ENCODE data around the gene DKKL1. TPM values are rescaled to one million over a fixed set of nuclear protein-coding genes. Genes with fewer than 3 reads are reported as not detected.

Gene DKKL1
- total RNA-seq, 4 donors from 2014 or later: 2.2 TPM; not detected in 3

- peak; percentile 84 for DNase-seq
- in situ Hi-C loops (cut with MboI; ENCODE audit: low pct_ligation_motif_present in 1 of 4, low pct_unique_long_range_greater_than_20kb in 1 of 4, low sequenced_read_pairs in 3 of 4): no loop called here
- H3K27me3 ChIP-seq: no peaks in the 10 kb centered on the region
- peak overlapping the region; percentile 72 to 90 (median 81) for H3K27ac ChIP-seq
- H3K36me3 ChIP-seq: no peaks in the 10 kb centered on the region
- 25% methylated on average over 31 of the region's 47 CpGs; no CpG with 5 or more reads in 1 of the 2 donors for WGBS, 2 donors (ENCODE audit: low coverage in 1 of 2)
- peak overlapping the region; percentile 9 to 43 (median 20) for H3K4me3 ChIP-seq
- no peak for TF ChIP-seq EP300 (IDR thresholded peaks at IDR 0.05; ENCODE audit: low read depth)
- peak; percentile 73 to 77 (median 74) for TF ChIP-seq POLR2AphosphoS5 (IDR thresholded peaks at IDR 0.05)
- TF ChIP-seq POLR2A (IDR thresholded peaks at IDR 0.05): peak; percentile 40
- no peak for TF ChIP-seq CTCF (IDR thresholded peaks at IDR 0.05)
- peaks cover 7 to 36% (median 24%) of the 10 kb centered on the region in 4 donors for H3K4me1 ChIP-seq
- intact Hi-C loops (cut with DNase I; ENCODE audit: low total_unique reads): no loop called here
- H3K9me3 ChIP-seq: no peaks in the 10 kb centered on the region
Measured at GRCh38 chr19:49339301-49340068, 24.2 kb upstream of the DKKL1 start.

GRCh38 chr19:49340069-49340864, 23.4 kb upstream of the DKKL1 start:
- Histone ChIP-seq H3K4me3 (peak overlapping the region; percentile 9 to 41 (median 20)), H3K9me3 (no peaks in the 10 kb centered on the region), H3K27ac (peak overlapping the region; percentile 72 to 90 (median 81)), H3K27me3 (no peaks in the 10 kb centered on the region), H3K4me1 (peaks cover 7 to 33% (median 24%) of the 10 kb centered on the region in 4 donors), H3K36me3 (no peaks in the 10 kb centered on the region)
- 18 to 21% methylated on average over 26 to 36 of the region's 36 CpGs for WGBS, 2 donors (ENCODE audit: low coverage in 1 of 2)
- intact Hi-C loops (cut with DNase I; ENCODE audit: low total_unique reads): no loop called here
- in situ Hi-C loops (cut with MboI; ENCODE audit: low pct_ligation_motif_present in 1 of 4, low pct_unique_long_range_greater_than_20kb in 1 of 4, low sequenced_read_pairs in 3 of 4): no loop called here
- DNase-seq: peak; percentile 75
- TF ChIP-seq CTCF (IDR thresholded peaks at IDR 0.05): no peak
- no peak for TF ChIP-seq EP300 (IDR thresholded peaks at IDR 0.05; ENCODE audit: low read depth)
- peak in 1 of 3 donors; percentile 17 for TF ChIP-seq POLR2AphosphoS5 (IDR thresholded peaks at IDR 0.05)
- no peak for TF ChIP-seq POLR2A (IDR thresholded peaks at IDR 0.05)

- TF ChIP-seq POLR2A (IDR thresholded peaks at IDR 0.05): no peak
- Histone ChIP-seq H3K27me3 (no peaks in the 10 kb centered on the region), H3K36me3 (no peaks in the 10 kb centered on the region), H3K4me3 (no peak overlapping the region), H3K9me3 (no peaks in the 10 kb centered on the region), H3K27ac (peak overlapping the region; percentile 72 to 90 (median 81)), H3K4me1 (peaks cover 7 to 33% (median 24%) of the 10 kb centered on the region in 4 donors)
- intact Hi-C loops (cut with DNase I; ENCODE audit: low total_unique reads) (no loop called here), in situ Hi-C loops (cut with MboI; ENCODE audit: low pct_ligation_motif_present in 1 of 4, low pct_unique_long_range_greater_than_20kb in 1 of 4, low sequenced_read_pairs in 3 of 4) (no loop called here)
- no peak for DNase-seq
- 86 to 93% methylated on average over 5 to 11 of the region's 11 CpGs for whole genome bisulfite sequencing, 2 donors (ENCODE audit: low coverage in 1 of 2)
Measured at GRCh38 chr19:49340865-49341718, 22.6 kb upstream of the DKKL1 start.

- in situ Hi-C loops (cut with MboI; ENCODE audit: low pct_ligation_motif_present in 1 of 4, low pct_unique_long_range_greater_than_20kb in 1 of 4, low sequenced_read_pairs in 3 of 4): no loop called here
- peak; percentile 7 for DNase-seq
- WGBS, 2 donors (ENCODE audit: low coverage in 1 of 2): 92% methylated on average over 11 of the region's 11 CpGs; no CpG with 5 or more reads in 1 of the 2 donors
- Histone ChIP-seq H3K27ac (no peak overlapping the region), H3K4me1 (peaks cover 7 to 33% (median 24%) of the 10 kb centered on the region in 4 donors), H3K4me3 (no peak overlapping the region), H3K9me3 (no peaks in the 10 kb centered on the region), H3K36me3 (peaks cover 0 to 4% (median 0%) of the 10 kb centered on the region in 4 donors), H3K27me3 (no peaks in the 10 kb centered on the region)
- intact Hi-C loops (cut with DNase I; ENCODE audit: low total_unique reads): no loop called here
- TF ChIP-seq EP300 (IDR thresholded peaks at IDR 0.05; ENCODE audit: low read depth): no peak
- no peak for TF ChIP-seq CTCF (IDR thresholded peaks at IDR 0.05)
- no peak for TF ChIP-seq POLR2AphosphoS5 (IDR thresholded peaks at IDR 0.05)
- TF ChIP-seq POLR2A (IDR thresholded peaks at IDR 0.05): no peak
Measured at GRCh38 chr19:49342291-49342721, 21.4 kb upstream of the DKKL1 start.

Measured in transverse colon (tissue), 4 donors.